Activated CD8-positive, alpha-beta memory T cell treated with anti-CD3 and anti-CD28 coated beads, Interleukin-2, amount 10 ng/mL, durations not matched to agents 7 days and 5 days (primary cell): ENCODE measurements around the gene UNC45A. TPM values are rescaled to one million over a fixed set of nuclear protein-coding genes. Genes with fewer than 3 reads are reported as not detected.
"Not testable (repeated sequence)": the region's sequence is repeated elsewhere in the genome, so short reads cannot be mapped to it uniquely, and the experiment has no call there.

Experiments
- ATAC-seq: fragments of 150-1000 bp; cut with Tn5 transposase; one replicate; pipeline ENCODE4 v1.10.0; 2021; ENCODE audit warnings: moderate library complexity
- CTCF ChIA-PET: fragments of 350-600 bp; sonication (Branson Sonifier 250); formaldehyde crosslinking; loops from one replicate; lab custom pipeline; 2021; ENCODE audit warnings: antibody characterized with exemption; lab: Charles Lee
- DNase-seq: peaks from one replicate; pipeline ENCODE4 v3.0.0-alpha.2; 2020
- H3K27ac Mint-ChIP-seq: one replicate; pipeline ENCODE4 v1.8.0; 2021; ENCODE audit warnings: mild to moderate bottlenecking, mixed read lengths
- H3K27me3 Mint-ChIP-seq: one replicate; pipeline ENCODE4 v1.8.0; 2021; ENCODE audit warnings: mixed read lengths
- H3K36me3 Mint-ChIP-seq: one replicate; pipeline ENCODE4 v1.8.0; 2021; ENCODE audit warnings: mild to moderate bottlenecking, mixed read lengths
- H3K4me1 Mint-ChIP-seq: one replicate; pipeline ENCODE4 v1.8.0; 2021; ENCODE audit warnings: mixed read lengths
- H3K4me3 Mint-ChIP-seq: one replicate; pipeline ENCODE4 v1.8.0; 2021; ENCODE audit warnings: mild to moderate bottlenecking, moderate library complexity, mixed read lengths
- H3K9me3 Mint-ChIP-seq: one replicate; pipeline ENCODE4 v1.8.0; 2022; ENCODE audit warnings: low read depth, mixed read lengths
- total RNA-seq, 2 experiments: library from RNA; stranded (reverse); gene quantifications; one replicate each; pipeline ENCODE4 v1.2.3, GENCODE V29; 2021

The UNC45A gene
- total RNA-seq, 2 experiments from 2014 or later = 76.3 to 84.4 TPM

DNA sequence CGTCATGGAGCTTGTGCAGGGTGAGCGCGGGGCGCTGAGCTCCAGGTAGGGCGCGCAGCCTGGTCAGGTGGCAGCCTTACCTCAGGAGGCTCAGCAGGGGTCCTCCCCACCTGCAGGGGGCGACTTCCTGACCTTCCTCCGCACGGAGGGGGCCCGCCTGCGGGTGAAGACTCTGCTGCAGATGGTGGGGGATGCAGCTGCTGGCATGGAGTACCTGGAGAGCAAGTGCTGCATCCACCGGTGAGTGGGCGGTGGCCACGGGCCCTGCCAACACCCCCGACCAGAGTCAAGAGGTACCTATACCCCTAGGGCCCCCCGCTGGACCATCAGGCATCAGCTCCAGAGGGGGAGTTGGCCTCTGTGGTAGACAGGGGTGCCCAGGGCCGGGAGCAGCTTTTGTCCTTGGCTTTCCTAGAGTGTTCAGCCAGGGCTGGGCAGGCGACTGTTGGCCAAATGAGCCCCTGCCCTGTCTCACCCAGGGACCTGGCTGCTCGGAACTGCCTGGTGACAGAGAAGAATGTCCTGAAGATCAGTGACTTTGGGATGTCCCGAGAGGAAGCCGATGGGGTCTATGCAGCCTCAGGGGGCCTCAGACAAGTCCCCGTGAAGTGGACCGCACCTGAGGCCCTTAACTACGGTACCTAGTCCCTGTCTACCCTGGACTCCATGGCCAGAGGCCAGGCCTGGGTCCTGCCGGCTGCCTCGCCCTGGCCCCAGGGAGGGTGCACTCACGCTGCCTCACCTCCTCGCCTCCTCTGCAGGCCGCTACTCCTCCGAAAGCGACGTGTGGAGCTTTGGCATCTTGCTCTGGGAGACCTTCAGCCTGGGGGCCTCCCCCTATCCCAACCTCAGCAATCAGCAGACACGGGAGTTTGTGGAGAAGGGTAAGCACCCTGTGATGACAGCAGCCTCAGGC is 41.7 kb upstream of the UNC45A start:
- peaks cover 35% of the 10 kb centered on the region for H3K36me3 Mint-ChIP-seq
- no peaks in the 10 kb centered on the region for H3K9me3 Mint-ChIP-seq
- ATAC-seq = no peak
- H3K27ac Mint-ChIP-seq = no peak overlapping the region
- no peak for DNase-seq
- no peaks in the 10 kb centered on the region for H3K27me3 Mint-ChIP-seq
- no peak overlapping the region for H3K4me3 Mint-ChIP-seq
- peaks cover 22% of the 10 kb centered on the region for H3K4me1 Mint-ChIP-seq
- CTCF ChIA-PET = interaction anchor here (1.0 to 3.5 kb wide), 3 partner anchors 9 to 40 kb away, joined by 3 to 27 read pairs (median 14); partner anchors contain the start of genes HDDC3, MAN2A2 and UNC45A

DNA sequence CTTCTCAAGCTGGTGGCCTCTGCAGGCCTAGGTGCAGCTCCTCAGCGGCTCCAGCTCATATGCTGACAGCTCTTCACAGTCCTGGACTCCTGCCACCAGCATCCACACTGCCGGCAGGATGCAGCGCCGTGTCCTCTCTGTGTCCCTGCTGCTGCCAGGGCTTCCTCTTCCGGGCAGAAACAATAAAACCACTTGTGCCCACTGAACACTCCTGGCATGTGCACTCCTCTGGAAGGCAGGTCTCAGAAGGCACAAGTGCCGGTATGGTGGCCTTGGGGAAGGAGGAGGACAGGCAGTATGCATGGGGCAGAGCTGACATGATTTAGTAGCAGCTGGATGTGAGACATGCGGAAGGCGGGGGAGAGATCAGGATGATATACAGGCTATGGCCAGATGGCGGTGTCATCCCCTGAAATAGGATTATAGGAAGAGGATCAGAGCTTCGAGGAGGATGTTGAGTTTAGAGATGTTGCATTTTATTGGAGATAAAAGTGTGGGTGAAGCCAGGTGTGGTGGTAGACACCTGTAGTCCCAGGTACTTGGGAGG is 39.4 kb upstream of the UNC45A start:
- no peak overlapping the region for H3K4me3 Mint-ChIP-seq
- CTCF ChIA-PET = interaction anchor here (0.6 to 3.5 kb wide), 3 partner anchors 10 to 150 kb away, joined by 3 to 27 read pairs (median 13); partner anchors contain the start of genes HDDC3 and UNC45A
- DNase-seq = no peak
- H3K27ac Mint-ChIP-seq = no peak overlapping the region
- no peaks in the 10 kb centered on the region for H3K9me3 Mint-ChIP-seq
- no peak for ATAC-seq
- peaks cover 6% of the 10 kb centered on the region for H3K4me1 Mint-ChIP-seq
- no peaks in the 10 kb centered on the region for H3K27me3 Mint-ChIP-seq
- peaks cover 33% of the 10 kb centered on the region for H3K36me3 Mint-ChIP-seq

DNA sequence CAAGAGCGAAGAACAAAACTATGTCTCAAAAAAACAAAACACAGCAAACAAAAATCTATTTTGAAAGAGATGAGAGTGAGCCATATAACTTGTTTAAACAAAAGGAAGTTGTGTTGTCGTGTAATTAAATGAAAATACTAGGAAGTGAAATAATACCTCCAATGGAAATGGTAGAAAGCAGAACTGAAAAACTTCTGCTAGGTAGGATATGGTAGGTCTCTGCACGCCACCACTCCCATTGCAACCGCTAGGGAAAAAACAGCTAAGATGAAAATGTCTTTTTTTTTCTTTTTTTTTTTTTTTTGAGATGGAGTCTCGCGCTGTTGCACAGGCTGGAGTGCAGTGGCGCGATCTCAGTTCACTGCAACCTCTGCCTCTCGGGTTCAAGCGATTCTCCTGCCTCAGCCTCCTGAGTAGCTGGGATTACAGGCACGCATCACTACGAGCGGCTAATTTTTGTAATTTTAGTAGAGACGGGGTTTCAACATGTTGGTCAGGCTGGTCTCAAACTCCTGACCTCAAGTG is 37.9 kb upstream of the UNC45A start:
- DNase-seq, H3K4me3 Mint-ChIP-seq, H3K27me3 Mint-ChIP-seq, ATAC-seq, H3K27ac Mint-ChIP-seq, H3K9me3 Mint-ChIP-seq: not testable (repeated sequence)
- Mint-ChIP-seq H3K36me3 (peaks cover 29% of the 10 kb centered on the region), H3K4me1 (peaks cover 15% of the 10 kb centered on the region)
- CTCF ChIA-PET = interaction anchor here (0.7 to 9.5 kb wide), 6 partner anchors 8 to 578 kb away, joined by 4 to 181 read pairs (median 8); partner anchors contain the start of genes HDDC3 and UNC45A

DNA sequence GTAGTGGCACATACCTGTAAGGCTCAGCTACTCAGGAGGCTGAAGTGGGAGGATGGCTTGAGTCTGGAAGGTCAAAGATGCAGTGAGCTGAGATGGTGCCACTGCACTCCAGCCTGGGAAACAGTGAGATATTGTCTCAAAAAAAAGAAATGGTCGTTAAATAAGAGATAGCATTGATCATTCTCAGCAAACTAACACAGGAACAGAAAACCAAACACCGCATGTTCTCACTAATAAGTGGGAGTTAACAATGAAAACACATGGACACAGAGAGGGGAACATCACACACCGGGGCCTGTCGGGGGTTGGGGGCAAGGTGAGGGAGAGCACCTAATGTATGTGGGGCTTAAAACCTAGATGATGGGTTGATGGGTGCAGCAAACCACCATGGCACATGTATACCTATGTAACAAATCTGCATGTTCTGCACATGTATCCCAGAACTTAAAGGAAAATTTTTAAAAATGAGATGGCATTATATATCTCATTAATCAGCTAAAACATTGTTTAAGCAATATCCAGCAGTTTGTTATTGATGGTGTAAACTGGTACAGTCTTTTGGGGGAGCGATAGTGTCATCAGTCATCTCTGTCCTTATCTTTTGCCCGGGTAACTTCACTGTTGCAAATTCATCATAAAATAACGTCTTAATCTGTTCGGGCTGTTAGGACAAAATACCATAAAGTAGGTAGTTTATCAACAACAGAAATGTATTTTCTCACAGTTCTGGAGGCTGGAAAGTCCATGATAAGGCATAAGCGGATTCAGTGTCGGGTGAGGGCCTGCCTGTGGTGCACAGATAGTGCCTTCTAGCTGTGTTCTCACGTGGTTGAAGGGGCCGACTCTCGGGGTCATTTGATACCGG is 33.7 kb upstream of the UNC45A start:
- Mint-ChIP-seq H3K27me3 (no peaks in the 10 kb centered on the region), H3K4me3 (peak overlapping the region; percentile 87), H3K27ac (peak overlapping the region; percentile 91), H3K9me3 (no peaks in the 10 kb centered on the region), H3K4me1 (peaks cover 39% of the 10 kb centered on the region), H3K36me3 (peaks cover 24% of the 10 kb centered on the region)
- ATAC-seq (no peak), DNase-seq (no peak)
- CTCF ChIA-PET = interaction anchor here (0.6 to 9.5 kb wide), 15 partner anchors 8 to 1656 kb away, joined by 3 to 181 read pairs (median 4); partner anchors contain the start of genes HDDC3 and UNC45A

DNA sequence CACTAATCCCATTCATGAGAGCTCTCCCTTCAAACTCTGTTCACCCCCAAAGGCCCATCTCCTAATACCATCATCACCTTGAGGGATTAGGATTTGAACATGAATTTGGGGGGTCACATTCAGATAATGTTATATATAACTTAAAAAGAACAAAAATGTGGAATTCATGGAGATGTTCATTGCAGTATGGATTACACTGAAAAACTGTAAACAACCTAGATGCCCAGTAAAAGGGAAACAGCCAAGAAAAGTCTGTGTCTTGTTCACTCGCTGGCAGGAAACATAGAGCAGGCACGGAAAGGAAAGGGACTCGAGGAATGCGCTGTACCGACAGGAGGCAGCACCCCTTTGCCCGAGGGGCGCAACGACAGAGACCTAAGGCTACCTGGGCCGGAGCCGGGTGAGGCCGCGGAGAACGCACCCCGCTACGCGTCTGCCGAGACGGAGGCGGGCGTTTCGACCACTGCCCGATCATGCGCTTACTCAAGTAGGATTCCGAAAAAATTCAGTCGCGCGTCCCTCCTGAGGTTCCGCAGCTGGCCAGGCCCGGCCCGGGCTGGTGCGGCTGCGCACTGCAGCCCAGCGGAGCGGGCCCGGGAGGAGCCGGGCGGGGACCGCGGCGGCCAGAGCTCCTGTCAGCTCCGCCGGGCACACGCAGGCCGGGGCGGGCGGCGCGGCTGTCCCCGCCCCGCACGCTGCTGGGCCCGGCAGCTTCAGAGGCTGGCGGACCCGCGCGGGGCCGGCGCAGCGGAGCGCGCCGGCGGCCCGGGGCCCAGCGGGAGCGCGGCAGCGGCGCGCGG is 32.8 kb upstream of the UNC45A start:
- Mint-ChIP-seq H3K27ac (peak overlapping the region; percentile 91), H3K9me3 (no peaks in the 10 kb centered on the region), H3K36me3 (peaks cover 27% of the 10 kb centered on the region), H3K4me1 (peaks cover 39% of the 10 kb centered on the region), H3K27me3 (no peaks in the 10 kb centered on the region), H3K4me3 (peak overlapping the region; percentile 87)
- ATAC-seq (peak; percentile 81), DNase-seq (peak; percentile 85)
- CTCF ChIA-PET = interaction anchor here (0.6 to 9.5 kb wide), 28 partner anchors 9 to 1657 kb away, joined by 3 to 181 read pairs (median 3); partner anchors contain the start of genes BLM, HDDC3 and UNC45A

DNA sequence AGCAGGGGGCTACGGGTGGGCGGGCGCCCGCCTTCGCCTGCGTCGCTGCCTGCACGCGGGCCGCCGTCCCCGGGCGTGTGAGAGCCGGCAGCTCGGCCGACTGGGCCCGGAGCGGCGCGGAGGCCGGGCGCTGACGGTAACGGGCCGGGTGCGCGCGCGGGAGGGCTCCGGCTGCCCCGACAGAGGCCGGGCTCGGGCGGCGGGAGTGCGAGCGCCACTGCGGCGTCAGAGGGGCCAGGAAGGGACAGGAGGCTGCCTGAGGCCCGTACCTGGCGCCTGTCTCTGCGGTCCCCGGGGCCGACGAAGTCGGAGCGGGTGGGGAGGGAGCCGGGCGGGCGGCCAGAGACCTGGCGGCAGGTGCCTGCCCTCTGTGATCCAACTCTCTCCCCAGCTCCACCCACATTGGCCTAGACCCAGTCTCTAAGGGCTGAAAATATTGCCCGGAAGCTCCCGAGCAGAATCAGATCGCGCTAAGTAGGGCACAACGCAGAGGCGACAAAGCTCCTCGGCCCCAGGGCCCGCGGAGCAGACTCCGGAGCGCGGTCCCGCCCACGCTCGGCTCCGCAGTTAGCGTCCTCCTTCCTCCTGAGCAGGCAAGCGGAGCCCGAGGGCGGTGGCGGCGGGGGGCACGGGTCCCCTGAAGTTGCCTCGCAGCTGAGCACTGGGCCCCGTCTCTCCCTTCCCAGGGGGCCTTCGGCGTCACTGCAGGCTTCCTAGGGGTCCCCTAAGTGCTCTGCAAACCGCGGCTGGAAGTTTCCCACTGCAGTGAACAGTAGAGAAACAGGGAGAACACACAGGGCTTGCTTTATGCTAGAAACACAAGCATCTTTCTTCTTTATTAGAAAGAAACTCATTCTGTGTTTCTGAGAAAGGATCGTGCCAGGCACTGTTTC is 32.0 kb upstream of the UNC45A start, which contains the start of gene MAN2A2:
Gene MAN2A2, plus strand, starts transcription at position 463 of the 893 bp plus-strand sequence. CDS start 906 bp downstream, outside the sequence.
- H3K4me1 Mint-ChIP-seq = peaks cover 39% of the 10 kb centered on the region
- no peaks in the 10 kb centered on the region for H3K27me3 Mint-ChIP-seq
- H3K27ac Mint-ChIP-seq = peak within 1 kb of the TSS; percentile 91
- CTCF ChIA-PET = interaction anchor here (0.7 to 9.5 kb wide), 25 partner anchors 10 to 584 kb away, joined by 3 to 181 read pairs (median 3); partner anchors contain the start of genes BLM, HDDC3 and UNC45A
- no peaks in the 10 kb centered on the region for H3K9me3 Mint-ChIP-seq
- H3K36me3 Mint-ChIP-seq = peaks cover 35% of the 10 kb centered on the region
- H3K4me3 Mint-ChIP-seq = peak within 1 kb of the TSS; percentile 87
- DNase-seq = peak; percentile 82
- ATAC-seq = peak; percentile 70

DNA sequence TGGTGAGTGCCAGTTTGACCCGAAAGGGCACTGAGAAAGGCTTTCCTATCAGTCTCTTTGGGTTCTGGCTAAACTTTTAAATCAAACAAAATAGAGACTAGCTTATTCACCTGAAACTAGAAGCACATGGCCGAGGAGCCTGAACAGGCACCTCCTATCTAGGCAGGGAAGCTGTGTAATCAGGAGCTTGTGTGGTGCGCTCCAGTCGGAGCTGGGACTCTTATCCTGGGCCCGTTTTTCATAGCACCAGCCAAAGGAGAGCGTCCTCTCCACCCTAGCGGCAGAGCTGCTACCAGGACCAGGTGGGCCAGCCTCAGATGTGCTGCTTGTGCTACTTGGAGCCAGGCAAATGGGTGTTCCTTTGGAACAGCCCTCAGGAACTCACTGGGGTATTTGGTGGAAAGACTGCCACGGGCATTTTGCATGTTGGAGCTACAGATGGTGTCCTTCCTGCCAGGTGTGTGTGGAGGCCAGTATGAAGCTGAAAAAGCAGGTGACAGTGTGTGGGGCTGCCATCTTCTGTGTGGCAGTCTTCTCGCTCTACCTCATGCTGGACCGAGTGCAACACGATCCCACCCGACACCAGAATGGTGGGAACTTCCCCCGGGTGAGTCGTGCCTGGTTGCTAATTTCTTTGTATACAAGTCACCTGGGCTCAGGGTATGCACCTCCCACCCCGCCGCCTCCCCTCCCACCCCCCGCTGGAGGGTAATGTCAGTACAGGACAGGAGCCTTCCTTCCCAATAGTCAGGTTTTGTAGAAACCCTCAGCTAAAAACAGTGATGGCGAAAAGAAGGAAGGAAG is 31.1 kb upstream of the UNC45A start:
- peak overlapping the region; percentile 79 for H3K4me3 Mint-ChIP-seq
- H3K27me3 Mint-ChIP-seq = no peaks in the 10 kb centered on the region
- peaks cover 39% of the 10 kb centered on the region for H3K4me1 Mint-ChIP-seq
- DNase-seq = no peak
- ATAC-seq = no peak
- no peaks in the 10 kb centered on the region for H3K9me3 Mint-ChIP-seq
- peak overlapping the region; percentile 82 for H3K27ac Mint-ChIP-seq
- CTCF ChIA-PET = interaction anchor here (0.8 to 9.5 kb wide), 16 partner anchors 11 to 584 kb away, joined by 3 to 181 read pairs (median 5); partner anchors contain the start of genes BLM, HDDC3 and UNC45A
- peaks cover 39% of the 10 kb centered on the region for H3K36me3 Mint-ChIP-seq

DNA sequence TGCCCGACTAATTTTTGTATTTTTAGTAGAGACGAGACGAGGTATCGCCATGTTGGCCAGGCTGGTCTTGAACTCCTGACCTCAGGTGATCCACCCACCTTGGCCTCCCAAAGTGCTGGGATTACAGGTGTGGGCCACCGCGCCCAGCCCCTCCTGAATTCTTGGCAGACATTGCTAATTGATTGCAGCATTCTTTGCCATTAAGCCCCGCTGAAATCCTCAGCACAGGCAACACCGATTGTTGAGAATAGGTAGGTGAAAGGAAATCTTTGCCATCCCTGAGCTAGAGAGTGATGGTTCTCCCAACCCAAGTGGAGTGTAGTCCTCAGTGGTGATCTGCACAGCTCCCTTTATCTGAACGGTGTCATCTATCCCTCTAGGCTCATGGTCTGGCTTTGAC is 30.3 kb upstream of the UNC45A start:
- Mint-ChIP-seq H3K4me3 (no peak overlapping the region), H3K36me3 (peaks cover 46% of the 10 kb centered on the region), H3K9me3 (no peaks in the 10 kb centered on the region)

DNA sequence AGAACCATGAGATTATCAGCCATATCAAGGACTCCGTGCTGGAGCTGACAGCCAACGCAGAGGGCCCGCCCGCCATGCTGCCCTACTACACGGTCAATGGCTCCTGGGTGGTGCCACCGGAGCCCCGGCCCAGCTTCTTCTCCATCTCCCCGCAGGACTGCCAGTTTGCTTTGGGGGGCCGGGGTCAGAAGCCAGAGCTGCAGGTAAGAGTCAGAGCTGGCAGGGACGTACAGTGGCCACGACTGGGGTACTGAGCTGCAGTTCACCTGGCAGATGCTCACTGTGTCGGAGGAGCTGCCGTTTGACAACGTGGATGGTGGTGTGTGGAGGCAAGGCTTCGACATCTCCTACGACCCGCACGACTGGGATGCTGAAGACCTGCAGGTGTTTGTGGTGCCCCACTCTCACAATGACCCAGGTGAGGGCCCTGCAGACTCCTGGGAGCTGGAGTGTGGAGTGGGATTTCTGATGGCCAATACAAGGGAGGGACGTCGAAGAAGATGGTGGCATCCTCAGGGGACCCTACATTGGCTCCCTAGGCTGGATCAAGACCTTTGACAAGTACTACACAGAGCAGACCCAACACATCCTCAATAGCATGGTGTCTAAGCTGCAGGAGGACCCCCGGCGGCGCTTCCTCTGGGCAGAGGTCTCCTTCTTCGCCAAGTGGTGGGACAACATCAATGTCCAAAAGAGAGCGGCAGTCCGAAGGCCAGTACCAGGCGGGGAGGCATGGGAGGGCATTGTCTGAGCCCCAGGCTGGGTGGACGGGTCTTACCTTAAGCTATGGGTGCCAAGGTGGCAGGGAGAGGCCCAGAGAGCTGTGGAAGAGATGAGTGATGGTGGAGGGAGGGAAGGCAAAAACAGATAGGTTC is 29.5 kb upstream of the UNC45A start:
- Mint-ChIP-seq H3K27ac (no peak overlapping the region), H3K27me3 (no peaks in the 10 kb centered on the region), H3K4me1 (peaks cover 36% of the 10 kb centered on the region), H3K9me3 (no peaks in the 10 kb centered on the region), H3K4me3 (no peak overlapping the region), H3K36me3 (peaks cover 54% of the 10 kb centered on the region)
- no peak for DNase-seq
- no peak for ATAC-seq
- CTCF ChIA-PET = interaction anchor here (0.7 to 9.5 kb wide), 6 partner anchors 16 to 258 kb away, joined by 3 to 181 read pairs (median 4); partner anchors contain the start of genes HDDC3 and UNC45A

More for the DNA sequence above, 30.3 kb upstream of the UNC45A start:
- DNase-seq (no peak), ATAC-seq (no peak)
- Mint-ChIP-seq H3K27me3 (no peaks in the 10 kb centered on the region), H3K27ac (no peak overlapping the region), H3K4me1 (peaks cover 39% of the 10 kb centered on the region)
- CTCF ChIA-PET = interaction anchor here (0.8 to 9.5 kb wide), 6 partner anchors 15 to 257 kb away, joined by 3 to 181 read pairs (median 8); partner anchors contain the start of genes HDDC3 and UNC45A
